ENCODE measurements around the gene OPRL1. TPM values are rescaled to one million over a fixed set of nuclear protein-coding genes. Genes with fewer than 3 reads are reported as not detected.

The OPRL1 gene
- polyA plus RNA-seq, 3 donors: 7.0 to 9.0 (median 8.8) TPM

- intact Hi-C loops (cut with micrococcal nuclease): no loop called here
- under 1% methylated on average over 75 of the region's 111 CpGs for WGBS (ENCODE audit: insufficient coverage)
- Mint-ChIP-seq H3K9me3 (peaks cover 0 to 12% (median 1%) of the 10 kb centered on the region in 7 donors), H3K4me1 (peaks cover 9% of the 10 kb centered on the region), H3K27ac (no peak within 1 kb of the TSS), H3K36me3 (peaks cover 0 to 3% of the 10 kb centered on the region in 2 donors), H3K27me3 (ENCODE audit: low read depth in 3 of 3) (peaks cover 62 to 86% (median 69%) of the 10 kb centered on the region in 3 donors), H3K4me3 (peak within 1 kb of the TSS in 1 of 2 donors; percentile 65)
- H3K9ac ChIP-seq (ENCODE audit: insufficient read depth, low read length, poor library complexity, severe bottlenecking): no peak within 1 kb of the TSS
- H3K4me2 ChIP-seq (replicated peaks; ENCODE audit: extremely low read depth, low read length, poor library complexity, severe bottlenecking): peak within 1 kb of the TSS; percentile 7
- no peak within 1 kb of the TSS for H3K27ac ChIP-seq (ENCODE audit: low read depth in 1 of 2, low read length in 2 of 2)
- no peaks in the 10 kb centered on the region for H3K79me2 ChIP-seq (ENCODE audit: insufficient read depth, low read length)
- no peaks in the 10 kb centered on the region for H4K20me1 ChIP-seq (ENCODE audit: insufficient read depth, low read length)
- no peak for TF ChIP-seq CTCF (IDR thresholded peaks at IDR 0.05)
- no peaks in the 10 kb centered on the region for H3K36me3 ChIP-seq (replicated peaks in 1 of 2; ENCODE audit: control insufficient read depth in 1 of 2, insufficient read depth in 2 of 2, low read length in 2 of 2)
- no peak within 1 kb of the TSS for H2AFZ ChIP-seq (ENCODE audit: insufficient read depth, low read depth, low read length, poor library complexity, severe bottlenecking)
- peaks cover 17 to 64% of the 10 kb centered on the region in 2 donors for H3K27me3 ChIP-seq (ENCODE audit: control insufficient read depth in 2 of 2, insufficient read depth in 2 of 2, low read length in 2 of 2)
- H3K4me1 ChIP-seq (ENCODE audit: control insufficient read depth in 1 of 2, insufficient read depth in 2 of 2, low read length in 2 of 2): peaks cover 6 to 12% of the 10 kb centered on the region in 2 donors
- DNase-seq: no peak
- H3K9me3 ChIP-seq (replicated peaks in 1 of 2; ENCODE audit: control insufficient read depth in 1 of 2, insufficient read depth in 1 of 2, low read length in 2 of 2): peaks cover 0 to 14% of the 10 kb centered on the region in 2 donors
- H3K4me3 ChIP-seq (replicated peaks in 1 of 3; ENCODE audit: low read depth in 2 of 3, low read length in 3 of 3): no peak within 1 kb of the TSS
Observed at GRCh38 chr20:64049060-64049877, 30.6 kb upstream of the OPRL1 start, which contains the start of gene SOX18. Gene SOX18, minus strand, starts transcription at chr20:64049639. Its CDS starts 123 bp downstream, at chr20:64049516.

- H3K27me3 ChIP-seq (ENCODE audit: control insufficient read depth in 2 of 2, insufficient read depth in 2 of 2, low read length in 2 of 2): peaks cover 17 to 61% of the 10 kb centered on the region in 2 donors
- peaks cover 0 to 14% of the 10 kb centered on the region in 2 donors for H3K9me3 ChIP-seq (replicated peaks in 1 of 2; ENCODE audit: control insufficient read depth in 1 of 2, insufficient read depth in 1 of 2, low read length in 2 of 2)
Observed at GRCh38 chr20:64049878-64050260, 30.0 kb upstream of the OPRL1 start.

More at GRCh38 chr20:64049878-64050260, 30.0 kb upstream of the OPRL1 start:
- Histone ChIP-seq H2AFZ (ENCODE audit: insufficient read depth, low read depth, low read length, poor library complexity, severe bottlenecking) (no peak overlapping the region), H3K36me3 (replicated peaks in 1 of 2; ENCODE audit: control insufficient read depth in 1 of 2, insufficient read depth in 2 of 2, low read length in 2 of 2) (no peaks in the 10 kb centered on the region), H4K20me1 (ENCODE audit: insufficient read depth, low read length) (no peaks in the 10 kb centered on the region), H3K4me2 (replicated peaks; ENCODE audit: extremely low read depth, low read length, poor library complexity, severe bottlenecking) (peak overlapping the region; percentile 7), H3K4me1 (ENCODE audit: control insufficient read depth in 1 of 2, insufficient read depth in 2 of 2, low read length in 2 of 2) (peaks cover 10 to 13% of the 10 kb centered on the region in 2 donors), H3K27ac (ENCODE audit: low read depth in 1 of 2, low read length in 2 of 2) (no peak overlapping the region), H3K9ac (ENCODE audit: insufficient read depth, low read length, poor library complexity, severe bottlenecking) (no peak overlapping the region), H3K4me3 (replicated peaks in 1 of 3; ENCODE audit: low read depth in 2 of 3, low read length in 3 of 3) (no peak overlapping the region), H3K79me2 (ENCODE audit: insufficient read depth, low read length) (no peaks in the 10 kb centered on the region)
- intact Hi-C loops (cut with micrococcal nuclease): no loop called here
- no peak for DNase-seq
- Mint-ChIP-seq H3K9me3 (peaks cover 0 to 7% (median 1%) of the 10 kb centered on the region in 7 donors), H3K27me3 (ENCODE audit: low read depth in 3 of 3) (peaks cover 61 to 85% (median 64%) of the 10 kb centered on the region in 3 donors), H3K36me3 (peaks cover 0 to 3% of the 10 kb centered on the region in 2 donors), H3K4me1 (peaks cover 11% of the 10 kb centered on the region), H3K4me3 (peak overlapping the region in 1 of 2 donors; percentile 46), H3K27ac (no peak overlapping the region)
- 12% methylated on average over 10 of the region's 16 CpGs for WGBS (ENCODE audit: insufficient coverage)
- no peak for TF ChIP-seq CTCF (IDR thresholded peaks at IDR 0.05)

Data from CD14-positive monocyte (primary cell).